Stimulated activated CD4-positive, alpha-beta T cell treated with anti-CD3 and anti-CD28 coated beads, Interleukin-15, amount 100 ng/mL, for 1 hour (primary cell): ENCODE results near the gene FAM174C.
"Not testable (repeated sequence)": the region's sequence is repeated elsewhere in the genome, so short reads cannot be mapped to it uniquely, and the experiment has no call there.

Experiments used
- DNase-seq, 2 donors: peaks; one replicate each; pipeline ENCODE4 v3.0.0-alpha.2; 2020; ENCODE audit warnings: low read depth in 1 of 2, low spot score in 1 of 2

Gene FAM174C

GRCh38 chr19:1237027-1237659, 38.2 kb upstream of the FAM174C start:
- no peak for DNase-seq

- DNase-seq, result no peak
These were observed 37.5 kb upstream of the FAM174C start, which contains the start of gene CBARP for GRCh38 chr19:1237754-1238368. CBARP (minus strand) TSS chr19:1238005; CDS start chr19:1236100, 1,905 bp downstream.

- no peak for DNase-seq
These were observed 36.7 kb upstream of the FAM174C start for GRCh38 chr19:1238369-1239303.

- no peak for DNase-seq
These were observed 35.9 kb upstream of the FAM174C start for GRCh38 chr19:1239420-1239795.

GRCh38 chr19:1239796-1240737, 35.3 kb upstream of the FAM174C start:
- DNase-seq, result peak; percentile 84 to 94

- DNase-seq, result no peak
These were observed 34.4 kb upstream of the FAM174C start for GRCh38 chr19:1240925-1241324.

- DNase-seq, result peak; percentile 78 to 87
These were observed 33.8 kb upstream of the FAM174C start, which contains the start of gene ATP5F1D for GRCh38 chr19:1241417-1242095. ATP5F1D (plus strand) TSS chr19:1241751; CDS start chr19:1241851, 100 bp downstream.

GRCh38 chr19:1243768-1244692, 31.3 kb upstream of the FAM174C start:
- peak; percentile 76 to 78 for DNase-seq

- no peak for DNase-seq
These were observed 30.5 kb upstream of the FAM174C start for GRCh38 chr19:1244693-1245451.

- no peak for DNase-seq
These were observed 29.7 kb upstream of the FAM174C start for GRCh38 chr19:1245494-1246264.

- not testable (repeated sequence) for DNase-seq
These were observed 28.9 kb upstream of the FAM174C start for GRCh38 chr19:1246265-1247087.

GRCh38 chr19:1247748-1248138, 27.6 kb upstream of the FAM174C start:
- no peak for DNase-seq

GRCh38 chr19:1248139-1248785, 27.1 kb upstream of the FAM174C start, which contains the start of gene MIDN:
MIDN (plus strand) TSS chr19:1248583; CDS start chr19:1250297, 1,714 bp downstream.
- DNase-seq, result peak in 1 of 2 donors; percentile 59

GRCh38 chr19:1248786-1249297, 26.5 kb upstream of the FAM174C start:
- peak; percentile 77 to 78 for DNase-seq

GRCh38 chr19:1249298-1249989, 25.9 kb upstream of the FAM174C start:
- peak; percentile 94 to 96 for DNase-seq
